OCI-LY7 (cell line): ENCODE data around the gene ALLC. TPM values are rescaled to one million over a fixed set of nuclear protein-coding genes. Genes with fewer than 3 reads are reported as not detected.
"Not testable (repeated sequence)": the region's sequence is repeated elsewhere in the genome, so short reads cannot be mapped to it uniquely, and the experiment has no call there.

Source experiments
- BruUV-seq: library from RNA; stranded (reverse); fragments of 400-500 nt; replicated peaks from 2 replicates; lab custom pipeline; 2021; lab: Mats Ljungman, UMichigan
- CTCF ChIA-PET: fragments of 300-600 bp; sonication (Branson Sonifier 250); formaldehyde crosslinking; loops from one replicate; lab custom pipeline; 2022; ENCODE audit warnings: antibody characterized with exemption; ENCODE audit not compliant: unreplicated experiment; lab: Charles Lee
- POLR2A ChIA-PET: fragments of 300-600 bp; sonication (Branson Sonifier 250); formaldehyde crosslinking; loops from one replicate; lab custom pipeline; 2022; ENCODE audit warnings: antibody characterized with exemption; lab: Charles Lee
- DNase-seq: peaks from one replicate; pipeline ENCODE4 v3.0.0-alpha.2; 2015; ENCODE audit warnings: low spot score
- H2AFZ ChIP-seq: fragments of 200-600 bp; sonication (generic), shearing (Covaris generic); 2 replicates; pipeline ENCODE4 v1.6.1; 2014; ENCODE audit warnings: mild to moderate bottlenecking, antibody characterized with exemption, low read length, moderate library complexity
- H3K27ac ChIP-seq: fragments of 200-600 bp; sonication (generic); 2 replicates; pipeline ENCODE4 v1.5.1; 2014; ENCODE audit warnings: mixed run types, low read depth, mild to moderate bottlenecking, moderate library complexity, low read length, inconsistent platforms; ENCODE audit not compliant: poor library complexity, severe bottlenecking
- H3K36me3 ChIP-seq: fragments of 200-600 bp; sonication (generic); 2 replicates; pipeline ENCODE4 v1.6.1; 2014; ENCODE audit warnings: mild to moderate bottlenecking, antibody characterized with exemption, low read length, moderate library complexity, mixed read lengths; ENCODE audit not compliant: insufficient read depth
- H3K4me1 ChIP-seq: fragments of 200-600 bp; sonication (generic); 2 replicates; pipeline ENCODE4 v1.5.1; 2014; ENCODE audit warnings: mild to moderate bottlenecking, low read length; ENCODE audit not compliant: insufficient read depth, poor library complexity, severe bottlenecking
- H3K4me2 ChIP-seq: fragments of 200-600 bp; sonication (generic); 2 replicates; pipeline ENCODE4 v1.6.1; 2014; ENCODE audit warnings: mild to moderate bottlenecking, low read length
- H3K4me3 ChIP-seq: fragments of 200-600 bp; sonication (generic); 2 replicates; pipeline ENCODE4 v1.5.1; 2014; ENCODE audit warnings: mild to moderate bottlenecking, low read depth, low read length; ENCODE audit not compliant: poor library complexity, severe bottlenecking
- H3K79me2 ChIP-seq: fragments of 200-600 bp; sonication (generic); 2 replicates; pipeline ENCODE4 v1.6.1; 2016; ENCODE audit warnings: low read depth, mild to moderate bottlenecking, low read length, moderate library complexity, mixed read lengths; ENCODE audit not compliant: insufficient read depth
- H3K9me2 ChIP-seq: fragments of 200-600 bp; sonication (generic); 2 replicates; pipeline ENCODE4 v1.6.1; 2016; ENCODE audit warnings: mild to moderate bottlenecking, low read length, mixed read lengths; ENCODE audit not compliant: insufficient read depth
- H3K9me3 ChIP-seq: fragments of 200-600 bp; sonication (generic); 2 replicates; pipeline ENCODE4 v1.6.1; 2014; ENCODE audit warnings: mild to moderate bottlenecking, mixed run types, low read length, mixed read lengths
- H4K20me1 ChIP-seq: fragments of 200-600 bp; sonication (generic); 2 replicates; pipeline ENCODE4 v1.6.1; 2014; ENCODE audit warnings: mild to moderate bottlenecking, antibody characterized with exemption, low read length, moderate library complexity, mixed read lengths; ENCODE audit not compliant: insufficient read depth
- EZH2phosphoT487 ChIP-seq: fragments of 200-600 bp; sonication (generic); IDR thresholded peaks from 2 replicates; pipeline ENCODE4 v1.6.1; 2018; ENCODE audit warnings: low read depth, borderline replicate concordance, mild to moderate bottlenecking, mixed run types, antibody characterized with exemption, low read length, moderate library complexity, mixed read lengths
- intact Hi-C: fragments of 100-400 bp; cut with micrococcal nuclease; formaldehyde crosslinking; loops from one replicate; pipeline ENCODE4 v1.10.0; 2022; ENCODE audit not compliant: unreplicated experiment
- total RNA-seq, 2 experiments: library from RNA; depleted of rRNA in 1 of 2; stranded (reverse); fragments of >200 nt in 1 of 2; shearing (Covaris generic) in 1 of 2; gene quantifications; 2 replicates each; pipeline ENCODE4 v1.2.3, GENCODE V29; 2014 to 2022
- TF ChIP-seq, protein P1 (sequence below): fragments of 200-600 bp; sonication (generic); conservative IDR thresholded peaks from 2 replicates; pipeline ENCODE4 v1.5.1; 2014; ENCODE audit warnings: mild to moderate bottlenecking, antibody characterized with exemption, low read length, moderate library complexity, mixed read lengths

The ALLC gene
- total RNA-seq, 2 experiments from 2014 or later = not detected

DNA sequence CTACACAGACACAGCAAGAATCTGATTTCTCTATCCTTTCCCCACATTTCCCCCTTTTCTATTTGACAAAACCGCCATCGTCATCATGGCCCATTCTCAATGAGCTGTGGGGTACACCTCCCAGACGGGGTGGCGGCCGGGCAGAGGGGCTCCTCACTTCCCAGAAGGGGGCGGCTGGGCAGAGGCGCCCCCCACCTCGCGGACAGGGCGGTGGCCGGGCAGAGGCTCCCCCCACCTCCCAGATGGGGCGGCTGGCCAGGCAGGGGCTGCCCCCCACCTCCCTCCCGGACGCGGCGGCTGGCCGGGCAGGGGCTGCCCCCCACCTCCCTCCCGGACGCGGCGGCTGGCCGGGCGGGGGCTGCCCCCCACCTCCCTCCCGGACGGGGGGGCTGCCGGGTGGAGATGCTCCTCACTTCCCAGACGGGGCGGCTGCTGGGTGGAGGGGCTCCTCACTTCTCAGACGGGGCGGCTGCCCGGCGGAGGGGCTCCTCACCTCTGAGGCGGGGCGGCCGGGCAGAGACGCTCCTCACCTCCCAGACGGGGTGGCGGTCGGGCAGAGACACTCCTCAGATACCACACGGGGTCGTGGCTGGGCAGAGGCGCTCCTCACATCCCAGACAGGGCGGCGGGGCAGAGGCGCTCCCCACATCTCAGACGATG is 42.3 kb upstream of the ALLC start:
- POLR2A ChIA-PET, BruUV-seq: not testable (repeated sequence)

DNA sequence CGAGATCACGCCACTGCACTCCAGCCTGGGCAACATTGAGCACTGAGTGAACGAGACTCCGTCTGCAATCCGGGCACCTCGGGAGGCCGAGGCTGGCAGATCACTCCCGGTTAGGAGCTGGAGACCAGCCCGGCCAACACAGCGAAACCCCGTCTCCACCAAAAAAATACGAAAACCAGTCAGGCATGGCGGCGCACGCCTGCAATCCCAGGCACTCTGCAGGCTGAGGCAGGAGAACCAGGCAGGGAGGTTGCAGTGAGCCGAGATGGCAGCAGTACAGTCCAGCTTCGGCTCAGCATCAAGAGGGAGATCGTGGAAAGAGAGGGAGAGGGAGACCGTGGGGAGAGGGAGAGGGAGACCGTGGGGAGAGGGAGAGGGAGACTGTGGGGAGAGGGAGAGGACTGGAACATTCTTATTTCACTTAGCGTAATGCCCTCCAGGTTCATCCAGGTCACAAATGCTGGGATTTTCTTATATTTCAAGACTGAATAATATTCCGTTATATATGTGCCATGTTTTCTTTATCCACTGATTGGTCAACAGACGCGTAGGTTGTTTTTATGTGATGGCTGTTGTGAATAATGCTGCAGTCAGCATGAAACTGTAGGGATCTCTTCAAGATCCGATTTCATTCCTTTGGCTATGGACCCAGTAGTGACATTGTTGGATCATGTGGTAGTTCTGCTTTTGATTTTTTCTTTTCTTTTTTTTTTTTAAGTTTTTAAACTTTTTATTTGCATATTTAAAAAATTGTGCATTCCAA is 41.4 kb upstream of the ALLC start:
- H3K4me1 ChIP-seq, POLR2A ChIA-PET, H2AFZ ChIP-seq, H3K4me3 ChIP-seq, CTCF ChIA-PET, H4K20me1 ChIP-seq, H3K9me3 ChIP-seq, H3K36me3 ChIP-seq, DNase-seq, BruUV-seq, H3K79me2 ChIP-seq, H3K27ac ChIP-seq, H3K9me2 ChIP-seq, intact Hi-C loops, H3K4me2 ChIP-seq: not testable (repeated sequence)

More for the DNA sequence above, 42.3 kb upstream of the ALLC start:
- intact Hi-C loops, H4K20me1 ChIP-seq, H2AFZ ChIP-seq, H3K4me3 ChIP-seq, H3K27ac ChIP-seq, H3K9me3 ChIP-seq, CTCF ChIA-PET, H3K36me3 ChIP-seq, H3K4me2 ChIP-seq, H3K79me2 ChIP-seq, H3K9me2 ChIP-seq, DNase-seq: not testable (repeated sequence)
- peaks cover 10% of the 10 kb centered on the region for H3K4me1 ChIP-seq

DNA sequence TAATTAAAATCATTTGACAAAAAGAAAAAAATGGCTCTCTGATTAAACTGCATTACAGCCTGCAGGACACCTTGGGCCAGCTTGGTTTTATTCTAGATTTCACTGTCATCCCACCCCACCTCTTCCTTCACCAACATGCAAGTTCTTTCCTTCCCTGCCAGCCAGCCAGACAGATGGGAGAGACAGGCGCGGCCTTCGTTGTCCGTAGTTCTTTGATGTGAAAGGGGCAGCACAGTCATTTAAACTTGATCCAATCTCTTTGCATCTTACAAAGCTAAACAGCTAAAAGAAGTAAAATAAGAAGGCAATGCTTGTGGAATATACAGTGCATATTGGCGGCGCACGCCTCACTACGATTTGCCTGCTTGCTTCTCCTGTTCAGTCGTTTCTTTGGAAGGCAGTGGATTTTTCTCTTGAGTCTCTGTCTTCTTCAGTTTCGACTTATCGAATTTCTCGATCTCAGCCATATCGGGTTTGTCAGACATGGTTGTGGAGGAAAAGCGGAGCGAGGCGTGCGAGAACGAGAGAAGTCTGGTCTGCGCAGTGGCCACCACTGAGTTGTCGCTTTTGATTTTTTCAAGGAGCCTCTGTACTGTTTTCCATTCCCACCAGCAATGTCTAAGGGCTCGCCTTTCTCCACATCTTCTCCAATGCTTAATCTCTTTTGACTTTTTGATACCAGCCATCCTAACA is 40.7 kb upstream of the ALLC start:
- CTCF ChIA-PET = no interaction called here
- H3K9me2 ChIP-seq = no peaks in the 10 kb centered on the region
- DNase-seq = no peak
- no peak overlapping the region for H3K27ac ChIP-seq
- no peak for TF ChIP-seq EZH2phosphoT487
- TF ChIP-seq, protein P1, sequence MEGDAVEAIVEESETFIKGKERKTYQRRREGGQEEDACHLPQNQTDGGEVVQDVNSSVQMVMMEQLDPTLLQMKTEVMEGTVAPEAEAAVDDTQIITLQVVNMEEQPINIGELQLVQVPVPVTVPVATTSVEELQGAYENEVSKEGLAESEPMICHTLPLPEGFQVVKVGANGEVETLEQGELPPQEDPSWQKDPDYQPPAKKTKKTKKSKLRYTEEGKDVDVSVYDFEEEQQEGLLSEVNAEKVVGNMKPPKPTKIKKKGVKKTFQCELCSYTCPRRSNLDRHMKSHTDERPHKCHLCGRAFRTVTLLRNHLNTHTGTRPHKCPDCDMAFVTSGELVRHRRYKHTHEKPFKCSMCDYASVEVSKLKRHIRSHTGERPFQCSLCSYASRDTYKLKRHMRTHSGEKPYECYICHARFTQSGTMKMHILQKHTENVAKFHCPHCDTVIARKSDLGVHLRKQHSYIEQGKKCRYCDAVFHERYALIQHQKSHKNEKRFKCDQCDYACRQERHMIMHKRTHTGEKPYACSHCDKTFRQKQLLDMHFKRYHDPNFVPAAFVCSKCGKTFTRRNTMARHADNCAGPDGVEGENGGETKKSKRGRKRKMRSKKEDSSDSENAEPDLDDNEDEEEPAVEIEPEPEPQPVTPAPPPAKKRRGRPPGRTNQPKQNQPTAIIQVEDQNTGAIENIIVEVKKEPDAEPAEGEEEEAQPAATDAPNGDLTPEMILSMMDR = no peak
- H3K79me2 ChIP-seq = no peaks in the 10 kb centered on the region
- H3K9me3 ChIP-seq = no peaks in the 10 kb centered on the region
- no peak overlapping the region for H3K4me3 ChIP-seq
- H3K4me2 ChIP-seq = no peak overlapping the region
- no peaks in the 10 kb centered on the region for H4K20me1 ChIP-seq
- no peaks in the 10 kb centered on the region for H3K4me1 ChIP-seq
- no peaks in the 10 kb centered on the region for H3K36me3 ChIP-seq
- H2AFZ ChIP-seq = no peak overlapping the region
- no TSS peak for BruUV-seq
- intact Hi-C loops = no loop called here
- POLR2A ChIA-PET = interaction anchor here (0.7 kb wide), 1 partner anchor 35 kb away, joined by 3 read pairs; no protein-coding TSS in a partner anchor
